Common myeloid progenitor, CD34-positive (primary cell): ENCODE results near the gene HEXD.

Source experiments
- CTCF ChIA-PET: fragments of 350-600 bp; sonication (Branson Sonifier 250); formaldehyde crosslinking; loops from one replicate; lab custom pipeline; 2021; ENCODE audit warnings: antibody characterized with exemption; lab: Charles Lee
- POLR2A ChIA-PET: fragments of 350-600 bp; sonication (Branson Sonifier 250); formaldehyde crosslinking; loops from one replicate; lab custom pipeline; 2021; ENCODE audit warnings: antibody characterized with exemption; lab: Charles Lee
- DNase-seq, 3 donors: peaks; one replicate each; pipeline versions ENCODE4 v3.0.0 to v3.0.0-alpha.2; 2013
- H3K27ac ChIP-seq, 2 experiments: 1 replicate in 1 of 2; 2 replicates in 1 of 2; pipeline ENCODE4 v1.7.0; 2013; ENCODE audit warnings: inconsistent platforms in 2 of 2, low read length in 2 of 2, mild to moderate bottlenecking in 2 of 2, low read depth in 1 of 2, moderate library complexity in 1 of 2; ENCODE audit not compliant: severe bottlenecking in 2 of 2, insufficient read depth in 1 of 2, poor library complexity in 1 of 2
- H3K27me3 ChIP-seq, 5 experiments: replicated peaks in 2 of 5; 1 replicate in 3 of 5; 2 replicates in 2 of 5; pipeline versions ENCODE4 v1.6.1 to v1.7.0; 2013; ENCODE audit warnings: low read length in 4 of 5, mild to moderate bottlenecking in 2 of 5, moderate library complexity in 2 of 5, inconsistent platforms in 1 of 5; ENCODE audit not compliant: insufficient read depth in 5 of 5, control insufficient read depth in 4 of 5
- H3K36me3 ChIP-seq, 4 experiments: 1 replicate in 2 of 4; 2 replicates in 2 of 4; pipeline versions ENCODE4 v1.6.1 to v1.7.0; 2013; ENCODE audit warnings: low read length in 3 of 4, control low read depth in 1 of 4, mild to moderate bottlenecking in 1 of 4; ENCODE audit not compliant: control insufficient read depth in 4 of 4, insufficient read depth in 4 of 4
- H3K4me1 ChIP-seq, 4 experiments: 1 replicate in 3 of 4; 2 replicates in 1 of 4; pipeline versions ENCODE4 v1.6.1 to v1.7.1; 2013; ENCODE audit warnings: low read length in 3 of 4, mild to moderate bottlenecking in 3 of 4, control low read depth in 1 of 4, inconsistent platforms in 1 of 4, moderate library complexity in 1 of 4; ENCODE audit not compliant: control insufficient read depth in 4 of 4, insufficient read depth in 4 of 4; ENCODE audit errors: control extremely low read depth in 1 of 4
- H3K4me3 ChIP-seq, 7 experiments: 1 replicate in 4 of 7; 2 replicates in 3 of 7; pipeline versions ENCODE4 v1.5.1 to v1.7.0; 2013; ENCODE audit warnings: mild to moderate bottlenecking in 7 of 7, low read length in 6 of 7, moderate library complexity in 6 of 7, inconsistent platforms in 2 of 7, low read depth in 2 of 7, control low read depth in 1 of 7; ENCODE audit not compliant: insufficient read depth in 4 of 7, control insufficient read depth in 1 of 7; ENCODE audit errors: extremely low read depth in 1 of 7
- H3K9me3 ChIP-seq, 5 experiments: 1 replicate in 4 of 5; 2 replicates in 1 of 5; pipeline versions ENCODE4 v1.6.1 to v1.7.1; 2013; ENCODE audit warnings: low read length in 4 of 5, mild to moderate bottlenecking in 2 of 5, inconsistent platforms in 1 of 5, low read depth in 1 of 5, moderate library complexity in 1 of 5; ENCODE audit not compliant: control insufficient read depth in 4 of 5, insufficient read depth in 2 of 5; ENCODE audit errors: control extremely low read depth in 1 of 5
- WGBS: methylation state at CpG from one replicate; pipeline ENCODE4 v1.1.5; 2013; ENCODE audit not compliant: insufficient coverage; 5-methylcytosine and 5-hydroxymethylcytosine counted together

The HEXD gene

GRCh38 chr17:82436601-82437324 lies 18.6 kb downstream of the HEXD start:
- Histone ChIP-seq H3K9me3 (no peaks in the 10 kb centered on the region), H3K27ac (no peak overlapping the region), H3K4me1 (peaks cover 0 to 32% (median 18%) of the 10 kb centered on the region in 4 experiments), H3K4me3 (no peak overlapping the region), H3K27me3 (no peaks in the 10 kb centered on the region), H3K36me3 (peaks cover 6 to 50% (median 29%) of the 10 kb centered on the region in 4 experiments)
- DNase-seq: no peak
- 93% methylated on average over 35 of the region's 36 CpGs for WGBS
- ChIA-PET CTCF (interaction anchor here (1.3 kb wide), 1 partner anchor 131 kb away, joined by 3 read pairs; no protein-coding TSS in a partner anchor), POLR2A (no interaction called here)

- H3K4me3 ChIP-seq: no peak overlapping the region
- peaks cover 5 to 53% (median 32%) of the 10 kb centered on the region in 4 experiments for H3K36me3 ChIP-seq
- no peak for DNase-seq
- POLR2A ChIA-PET: no interaction called here
- peaks cover 0 to 32% (median 18%) of the 10 kb centered on the region in 4 experiments for H3K4me1 ChIP-seq
- no peak overlapping the region for H3K27ac ChIP-seq
- WGBS: 91% methylated on average over 17 of the region's 18 CpGs
- H3K9me3 ChIP-seq: no peaks in the 10 kb centered on the region
- CTCF ChIA-PET: no interaction called here
- H3K27me3 ChIP-seq: no peaks in the 10 kb centered on the region
Measured at GRCh38 chr17:82437325-82437668, 19.1 kb downstream of the HEXD start.

- Histone ChIP-seq H3K27me3 (no peaks in the 10 kb centered on the region), H3K4me3 (no peak overlapping the region), H3K36me3 (peaks cover 8 to 65% (median 40%) of the 10 kb centered on the region in 4 experiments), H3K4me1 (peaks cover 0 to 32% (median 18%) of the 10 kb centered on the region in 4 experiments), H3K27ac (no peak overlapping the region), H3K9me3 (no peaks in the 10 kb centered on the region)
- CTCF ChIA-PET: interaction anchor here (0.9 kb wide), 1 partner anchor 10 kb away, joined by 5 read pairs; no protein-coding TSS in a partner anchor
- DNase-seq: no peak
- WGBS: 95% methylated on average over 22 of the region's 26 CpGs
- POLR2A ChIA-PET: no interaction called here
Measured at GRCh38 chr17:82438401-82439193, 20.4 kb downstream of the HEXD start.

GRCh38 chr17:82439194-82439828 lies 21.2 kb downstream of the HEXD start:
- 95% methylated on average over 26 of the region's 29 CpGs for WGBS
- H3K27ac ChIP-seq: no peak overlapping the region
- H3K4me3 ChIP-seq: no peak overlapping the region
- H3K36me3 ChIP-seq: peaks cover 8 to 72% (median 44%) of the 10 kb centered on the region in 4 experiments
- CTCF ChIA-PET: interaction anchor here (0.9 kb wide), 1 partner anchor 10 kb away, joined by 5 read pairs; no protein-coding TSS in a partner anchor
- POLR2A ChIA-PET: no interaction called here
- no peak for DNase-seq
- peaks cover 0 to 28% (median 16%) of the 10 kb centered on the region in 4 experiments for H3K4me1 ChIP-seq
- H3K27me3 ChIP-seq: no peaks in the 10 kb centered on the region
- H3K9me3 ChIP-seq: no peaks in the 10 kb centered on the region

DNA sequence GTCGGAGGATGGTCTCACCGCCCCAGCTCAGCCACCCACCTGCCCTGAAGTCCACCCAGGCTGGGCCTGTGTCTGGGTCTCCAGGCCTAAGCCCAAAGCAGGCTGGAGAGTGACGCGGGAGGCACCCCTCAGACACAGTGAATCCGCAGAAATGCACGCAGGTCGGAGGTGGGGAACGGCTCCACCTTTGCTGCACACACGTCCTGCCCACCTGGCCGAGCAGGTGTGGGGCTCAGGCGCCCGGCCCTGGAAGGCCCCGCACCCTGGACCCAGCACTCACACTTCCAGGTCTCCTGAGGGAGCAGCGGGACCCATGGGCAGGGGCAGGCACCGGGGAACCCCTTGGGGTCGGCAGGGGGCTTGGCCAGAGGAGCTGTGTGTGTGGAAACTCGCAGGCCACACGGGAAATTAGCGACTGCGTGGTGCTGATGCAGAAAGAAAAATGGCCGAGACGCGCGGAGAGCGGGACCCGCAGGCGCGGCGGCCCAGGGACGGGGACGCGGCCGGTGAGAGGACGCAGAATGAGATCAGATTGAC lies 21.8 kb downstream of the HEXD start:
- no peaks in the 10 kb centered on the region for H3K9me3 ChIP-seq
- 94% methylated on average over 26 of the region's 34 CpGs for WGBS
- DNase-seq: no peak
- POLR2A ChIA-PET: no interaction called here
- H3K36me3 ChIP-seq: peaks cover 11 to 78% (median 49%) of the 10 kb centered on the region in 4 experiments
- H3K27ac ChIP-seq: peak overlapping the region in 1 of 2 experiments; percentile 34
- H3K4me1 ChIP-seq: peaks cover 0 to 25% (median 18%) of the 10 kb centered on the region in 4 experiments
- no peak overlapping the region for H3K4me3 ChIP-seq
- no peaks in the 10 kb centered on the region for H3K27me3 ChIP-seq
- CTCF ChIA-PET: no interaction called here

DNA sequence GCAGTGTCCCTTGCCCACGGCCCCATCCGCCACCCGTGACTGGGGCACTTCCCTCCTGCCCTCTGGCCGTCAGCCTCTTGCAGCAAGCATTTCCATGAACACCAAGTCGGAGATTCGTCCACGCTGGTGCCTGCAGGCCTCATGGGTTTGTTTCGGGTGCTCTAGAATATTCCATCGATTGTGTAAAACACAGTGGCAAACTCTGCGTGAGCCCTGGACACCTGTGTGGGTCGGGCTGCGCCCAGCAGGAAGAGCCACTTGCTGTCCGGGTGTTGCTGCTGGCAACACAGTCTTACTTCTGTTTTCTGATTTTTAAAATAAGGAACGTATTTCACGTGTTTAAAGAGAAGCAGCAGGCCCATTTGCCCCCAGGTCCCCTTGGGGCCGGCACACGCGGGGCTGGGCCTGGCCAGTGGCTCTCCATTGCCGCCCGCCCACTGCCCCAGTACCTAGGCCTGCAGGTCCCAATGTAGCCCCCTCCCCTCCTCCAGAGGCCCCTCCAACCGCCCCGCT lies 22.4 kb downstream of the HEXD start:
- peak in 2 of 3 donors; percentile 36 to 51 for DNase-seq
- ChIA-PET CTCF (no interaction called here), POLR2A (no interaction called here)
- H3K9me3 ChIP-seq: no peaks in the 10 kb centered on the region
- peaks cover 13 to 74% (median 50%) of the 10 kb centered on the region in 4 experiments for H3K36me3 ChIP-seq
- 53% methylated on average over 19 of the region's 22 CpGs for WGBS
- H3K4me3 ChIP-seq: no peak overlapping the region
- no peaks in the 10 kb centered on the region for H3K27me3 ChIP-seq
- H3K4me1 ChIP-seq: peaks cover 0 to 27% (median 23%) of the 10 kb centered on the region in 4 experiments
- peak overlapping the region in 1 of 2 experiments; percentile 34 for H3K27ac ChIP-seq
